ENCODE data around the gene GALNT7. TPM values are rescaled to one million over a fixed set of nuclear protein-coding genes. Genes with fewer than 3 reads are reported as not detected.

The GALNT7 gene
- total and polyA plus RNA-seq, 2 donors (not counting 3 experiments of a cell fraction or from before 2014, with no cell fraction given) = 19.6 to 54.6 TPM

- Histone ChIP-seq H3K36me3 (ENCODE audit: control insufficient read depth in 2 of 2, extremely low read depth in 1 of 2, insufficient read depth in 2 of 2, low read length in 2 of 2) (no peaks in the 10 kb centered on the region), H3K9ac (replicated peaks; ENCODE audit: extremely low read depth, insufficient read depth, low read length) (no peak overlapping the region), H3K9me1 (replicated peaks; ENCODE audit: control insufficient read depth, extremely low read depth, insufficient read depth, low read length) (no peaks in the 10 kb centered on the region), H3K27me3 (ENCODE audit: control insufficient read depth in 2 of 2, insufficient read depth in 2 of 2, low read length in 2 of 2) (no peaks in the 10 kb centered on the region), H4K20me1 (replicated peaks; ENCODE audit: control insufficient read depth, extremely low read depth, insufficient read depth, low read length) (no peaks in the 10 kb centered on the region), H3K4me3 (replicated peaks in 1 of 3; ENCODE audit: insufficient read depth in 1 of 3, low read depth in 1 of 3, low read length in 3 of 3) (no peak overlapping the region), H2AFZ (ENCODE audit: low read depth, low read length) (no peak overlapping the region), H3K9me3 (replicated peaks; ENCODE audit: control insufficient read depth, insufficient read depth, low read length) (no peaks in the 10 kb centered on the region), H3K27ac (ENCODE audit: insufficient read depth, low read depth, low read length) (no peak overlapping the region), H3K4me2 (ENCODE audit: insufficient read depth, low read length) (no peak overlapping the region), H3K79me2 (ENCODE audit: control insufficient read depth, insufficient read depth, low read length) (peaks cover 2% of the 10 kb centered on the region), H3K4me1 (ENCODE audit: control insufficient read depth, extremely low read depth, insufficient read depth, low read length) (peaks cover 6% of the 10 kb centered on the region)
- no peak for FAIRE-seq
- no TSS peak for BruUV-seq (replicated peaks)
- dilution Hi-C loops (cut with MboI; ENCODE audit: extremely low pct_ligation_motif_present, low sequenced_read_pairs) = no loop called here
- no peak for TF ChIP-seq POLR2AphosphoS5 (IDR thresholded peaks at IDR 0.05; ENCODE audit: insufficient read depth, low read depth, low read length)
- CTCF ChIA-PET = no interaction called here
- no peak for DNase-seq (ENCODE audit: low read depth, low spot score)
- intact Hi-C loops (cut with micrococcal nuclease) = no loop called here
- POLR2A ChIA-PET = no interaction called here
Observed at GRCh38 chr4:173236301-173236700, 67.7 kb downstream of the GALNT7 start.

GRCh38 chr4:173237152-173237551 is 68.5 kb downstream of the GALNT7 start:
- Histone ChIP-seq H2AFZ (ENCODE audit: low read depth, low read length) (no peak overlapping the region), H3K9me3 (replicated peaks; ENCODE audit: control insufficient read depth, insufficient read depth, low read length) (no peaks in the 10 kb centered on the region), H3K79me2 (ENCODE audit: control insufficient read depth, insufficient read depth, low read length) (peaks cover 2% of the 10 kb centered on the region), H3K9ac (replicated peaks; ENCODE audit: extremely low read depth, insufficient read depth, low read length) (no peak overlapping the region), H4K20me1 (replicated peaks; ENCODE audit: control insufficient read depth, extremely low read depth, insufficient read depth, low read length) (no peaks in the 10 kb centered on the region), H3K4me2 (ENCODE audit: insufficient read depth, low read length) (no peak overlapping the region), H3K36me3 (ENCODE audit: control insufficient read depth in 2 of 2, extremely low read depth in 1 of 2, insufficient read depth in 2 of 2, low read length in 2 of 2) (no peaks in the 10 kb centered on the region), H3K27ac (ENCODE audit: insufficient read depth, low read depth, low read length) (no peak overlapping the region), H3K4me1 (ENCODE audit: control insufficient read depth, extremely low read depth, insufficient read depth, low read length) (no peaks in the 10 kb centered on the region), H3K4me3 (replicated peaks in 1 of 3; ENCODE audit: insufficient read depth in 1 of 3, low read depth in 1 of 3, low read length in 3 of 3) (no peak overlapping the region), H3K27me3 (ENCODE audit: control insufficient read depth in 2 of 2, insufficient read depth in 2 of 2, low read length in 2 of 2) (no peaks in the 10 kb centered on the region), H3K9me1 (replicated peaks; ENCODE audit: control insufficient read depth, extremely low read depth, insufficient read depth, low read length) (no peaks in the 10 kb centered on the region)
- ChIA-PET CTCF (interaction anchor here (1.3 kb wide), 1 partner anchor 224 kb away, joined by 4 read pairs; no protein-coding TSS in a partner anchor), POLR2A (no interaction called here)
- no TSS peak for BruUV-seq (replicated peaks)
- FAIRE-seq (no peak), DNase-seq (ENCODE audit: low read depth, low spot score) (no peak)
- dilution Hi-C loops (cut with MboI; ENCODE audit: extremely low pct_ligation_motif_present, low sequenced_read_pairs) (no loop called here), intact Hi-C loops (cut with micrococcal nuclease) (no loop called here)
- no peak for TF ChIP-seq JUN (IDR thresholded peaks at IDR 0.05; ENCODE audit: borderline replicate concordance, insufficient read depth, insufficient read length, low read depth)
- no peak for TF ChIP-seq CTCF (IDR thresholded peaks at IDR 0.05; ENCODE audit: extremely low read depth in 1 of 2, insufficient read depth in 1 of 2, low read depth in 1 of 2, low read length in 2 of 2)
- no peak for TF ChIP-seq EZH2 (IDR thresholded peaks at IDR 0.05; ENCODE audit: borderline replicate concordance, low read depth, low read length, severe bottlenecking)
- no peak for TF ChIP-seq MAX (IDR thresholded peaks at IDR 0.05; ENCODE audit: insufficient read depth, insufficient read length)
- no peak for TF ChIP-seq POLR2AphosphoS5 (IDR thresholded peaks at IDR 0.05; ENCODE audit: insufficient read depth, low read depth, low read length)
- TF ChIP-seq MYC (IDR thresholded peaks at IDR 0.05; ENCODE audit: low read depth, low read length) = no peak
- TF ChIP-seq GATA2 (IDR thresholded peaks at IDR 0.05; ENCODE audit: insufficient read depth, insufficient read length, low read depth, low read length) = no peak
- TF ChIP-seq FOS (IDR thresholded peaks at IDR 0.05; ENCODE audit: borderline replicate concordance, insufficient read depth, low read length) = no peak
- TF ChIP-seq POLR2A (IDR thresholded peaks at IDR 0.05; ENCODE audit: low read depth, low read length) = no peak

Measured in endothelial cell of umbilical vein (primary cell).